GM23338 (cell line): ENCODE data around the gene CCN5.

Experiments used
- CREB1 ChIP-seq: fragments of 250-450 bp; sonication (Bioruptor Pico); IDR thresholded peaks from 2 replicates; pipeline ENCODE4 v1.5.0; 2020; ENCODE audit warnings: low read depth, mild to moderate bottlenecking, moderate library complexity
- CTCF ChIP-seq, 2 experiments: fragments of 200-600 bp in 1 of 2; sonication (generic) in 1 of 2; conservative IDR thresholded peaks; 2 replicates each; pipeline versions ENCODE4 v1.5.1 to v1.6.1; 2016 to 2017; ENCODE audit warnings: antibody characterized with exemption in 2 of 2, low read depth in 2 of 2, mild to moderate bottlenecking in 2 of 2, moderate library complexity in 1 of 2
- POLR2AphosphoS5 ChIP-seq: IDR thresholded peaks from 2 replicates; pipeline ENCODE4 v1.6.1; 2016; ENCODE audit warnings: antibody characterized with exemption, low read depth

- TF ChIP-seq CTCF (conservative IDR thresholded peaks at IDR 0.05; ENCODE audit: low read depth in 2 of 2) (no peak), CREB1 (CRISPR knock-in tag) (no peak), POLR2AphosphoS5 (no peak)
Measured at GRCh38 chr20:44681796-44682566, 33.2 kb upstream of the CCN5 start.
